Measurements from ENCODE around the gene CDH4.

- TF ChIP-seq CTCF (IDR thresholded peaks at IDR 0.05) (no peak), POLR2A (IDR thresholded peaks at IDR 0.05) (no peak), POLR2AphosphoS5 (IDR thresholded peaks at IDR 0.05) (no peak)
Measured at GRCh38 chr20:61690150-61690549, 438.1 kb downstream of the CDH4 start.
